HepG2 (cell line): ENCODE results near the gene PDIK1L. TPM values are rescaled to one million over a fixed set of nuclear protein-coding genes. Genes with fewer than 3 reads are reported as not detected.

Experiments
- DNMT1 ChIP-seq: sonication (generic); formaldehyde crosslinking; IDR thresholded peaks from 2 replicates; pipeline ENCODE4 v1.5.1; 2020; ENCODE audit warnings: mild to moderate bottlenecking, missing genetic modification reagents
- EP300 ChIP-seq, 3 experiments: sonication (generic) in 1 of 3; formaldehyde crosslinking in 1 of 3; IDR thresholded peaks; 2 replicates each; pipeline versions ENCODE4 v1.5.1 to v1.6.1; 2011 to 2020; ENCODE audit warnings: low read depth in 2 of 3, low read length in 2 of 3, borderline replicate concordance in 1 of 3, improper control_type of control experiment in 1 of 3, mild to moderate bottlenecking in 1 of 3, missing genetic modification reagents in 1 of 3, moderate library complexity in 1 of 3
- PRPF4 ChIP-seq: fragments of 200-400 bp; formaldehyde crosslinking; IDR thresholded peaks from 2 replicates; pipeline ENCODE4 v1.6.1; 2016; ENCODE audit warnings: low read length, low read depth; ENCODE audit not compliant: poor library complexity, severe bottlenecking
- ZNF138 ChIP-seq: sonication (generic); formaldehyde crosslinking; IDR thresholded peaks from 2 replicates; pipeline ENCODE4 v1.5.0; 2020; ENCODE audit warnings: mild to moderate bottlenecking, low read depth, missing genetic modification reagents
- ZNF660 ChIP-seq: sonication (generic); formaldehyde crosslinking; IDR thresholded peaks from 2 replicates; pipeline ENCODE4 v1.5.1; 2020; ENCODE audit warnings: mild to moderate bottlenecking, low read depth, missing genetic modification reagents, borderline replicate concordance
- polyA plus RNA-seq, 8 experiments: library from polyadenylated mRNA; depleted of rRNA in 3 of 8; stranded (reverse) in 7 of 8; unstranded in 1 of 8; fragments of >200 nt; fragmentation: Illumina TruSeq in 4 of 8; extraction: Trizol in 4 of 8; gene quantifications; 2 replicates each; pipeline versions ENCODE4 v1.2.1 to v1.2.3, GENCODE V29; 2011 to 2016; ENCODE audit warnings: low read depth in 4 of 8, missing spikeins in 1 of 8, mixed read lengths in 1 of 8; ENCODE audit not compliant: insufficient read depth in 1 of 8
- total RNA-seq, 5 experiments: library from RNA; depleted of rRNA; stranded (reverse); fragments of >200 nt; fragmentation: Illumina TruSeq; extraction: Trizol; gene quantifications; 2 replicates each; pipeline ENCODE4 v1.2.3, GENCODE V29; 2016; ENCODE audit warnings: low read depth in 1 of 5
- TF ChIP-seq, protein P1 (sequence below): sonication (generic); formaldehyde crosslinking; IDR thresholded peaks from 2 replicates; pipeline ENCODE4 v1.5.0; 2020; ENCODE audit warnings: mild to moderate bottlenecking, missing genetic modification reagents
- TF ChIP-seq, protein P2 (sequence below): sonication (generic); formaldehyde crosslinking; IDR thresholded peaks from 2 replicates; pipeline ENCODE4 v1.8.0; 2022; ENCODE audit warnings: missing genetic modification reagents, mild to moderate bottlenecking, moderate library complexity, borderline replicate concordance

The PDIK1L gene
- total and polyA plus RNA-seq, 2 of the 13 experiments (the other 11 are each of a cell fraction or from before 2014, with no cell fraction given): 1.9 to 4.6 TPM

DNA sequence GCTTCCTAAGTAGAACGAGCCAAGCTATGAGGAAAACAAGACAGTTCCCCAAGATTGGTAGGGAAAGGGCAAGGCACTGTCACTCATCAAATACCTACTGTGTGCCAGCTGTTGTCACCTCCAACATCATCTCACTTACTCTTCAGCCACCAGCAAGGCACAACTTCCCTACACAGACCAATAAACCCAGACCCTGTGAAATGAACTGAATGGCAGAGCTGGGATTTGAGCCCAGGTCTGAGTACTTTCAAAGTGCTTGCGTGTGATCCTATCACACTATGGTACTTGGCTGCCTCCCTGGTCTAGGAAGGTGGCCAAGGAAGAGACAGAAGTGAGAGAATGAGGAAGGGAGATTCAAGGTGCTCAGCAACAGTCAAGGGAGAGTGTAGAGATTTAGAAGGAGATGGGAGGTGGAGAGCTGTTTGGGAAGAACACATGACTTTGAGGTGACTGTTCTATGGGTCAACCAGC is 27.5 kb upstream of the PDIK1L start (continued):
- no peak for TF ChIP-seq ZNF660 (CRISPR knock-in tag)
- TF ChIP-seq, protein P1, sequence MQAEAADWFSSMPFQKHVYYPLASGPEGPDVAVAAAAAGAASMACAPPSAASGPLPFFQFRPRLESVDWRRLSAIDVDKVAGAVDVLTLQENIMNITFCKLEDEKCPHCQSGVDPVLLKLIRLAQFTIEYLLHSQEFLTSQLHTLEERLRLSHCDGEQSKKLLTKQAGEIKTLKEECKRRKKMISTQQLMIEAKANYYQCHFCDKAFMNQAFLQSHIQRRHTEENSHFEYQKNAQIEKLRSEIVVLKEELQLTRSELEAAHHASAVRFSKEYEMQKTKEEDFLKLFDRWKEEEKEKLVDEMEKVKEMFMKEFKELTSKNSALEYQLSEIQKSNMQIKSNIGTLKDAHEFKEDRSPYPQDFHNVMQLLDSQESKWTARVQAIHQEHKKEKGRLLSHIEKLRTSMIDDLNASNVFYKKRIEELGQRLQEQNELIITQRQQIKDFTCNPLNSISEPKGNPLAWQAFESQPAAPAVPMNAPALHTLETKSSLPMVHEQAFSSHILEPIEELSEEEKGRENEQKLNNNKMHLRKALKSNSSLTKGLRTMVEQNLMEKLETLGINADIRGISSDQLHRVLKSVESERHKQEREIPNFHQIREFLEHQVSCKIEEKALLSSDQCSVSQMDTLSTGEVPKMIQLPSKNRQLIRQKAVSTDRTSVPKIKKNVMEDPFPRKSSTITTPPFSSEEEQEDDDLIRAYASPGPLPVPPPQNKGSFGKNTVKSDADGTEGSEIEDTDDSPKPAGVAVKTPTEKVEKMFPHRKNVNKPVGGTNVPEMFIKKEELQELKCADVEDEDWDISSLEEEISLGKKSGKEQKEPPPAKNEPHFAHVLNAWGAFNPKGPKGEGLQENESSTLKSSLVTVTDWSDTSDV (CRISPR knock-in tag): no peak
- TF ChIP-seq, protein P2, sequence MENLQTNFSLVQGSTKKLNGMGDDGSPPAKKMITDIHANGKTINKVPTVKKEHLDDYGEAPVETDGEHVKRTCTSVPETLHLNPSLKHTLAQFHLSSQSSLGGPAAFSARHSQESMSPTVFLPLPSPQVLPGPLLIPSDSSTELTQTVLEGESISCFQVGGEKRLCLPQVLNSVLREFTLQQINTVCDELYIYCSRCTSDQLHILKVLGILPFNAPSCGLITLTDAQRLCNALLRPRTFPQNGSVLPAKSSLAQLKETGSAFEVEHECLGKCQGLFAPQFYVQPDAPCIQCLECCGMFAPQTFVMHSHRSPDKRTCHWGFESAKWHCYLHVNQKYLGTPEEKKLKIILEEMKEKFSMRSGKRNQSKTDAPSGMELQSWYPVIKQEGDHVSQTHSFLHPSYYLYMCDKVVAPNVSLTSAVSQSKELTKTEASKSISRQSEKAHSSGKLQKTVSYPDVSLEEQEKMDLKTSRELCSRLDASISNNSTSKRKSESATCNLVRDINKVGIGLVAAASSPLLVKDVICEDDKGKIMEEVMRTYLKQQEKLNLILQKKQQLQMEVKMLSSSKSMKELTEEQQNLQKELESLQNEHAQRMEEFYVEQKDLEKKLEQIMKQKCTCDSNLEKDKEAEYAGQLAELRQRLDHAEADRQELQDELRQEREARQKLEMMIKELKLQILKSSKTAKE (CRISPR knock-in tag): no peak
- TF ChIP-seq DNMT1 (CRISPR knock-in tag): no peak
- no peak for TF ChIP-seq ZNF138 (CRISPR knock-in tag)
- no peak for TF ChIP-seq EP300 (IDR thresholded peaks at IDR 0.05; ENCODE audit: low read depth in 2 of 2, low read length in 2 of 2)
- no peak for TF ChIP-seq EP300 (CRISPR knock-in tag; IDR thresholded peaks at IDR 0.05; ENCODE audit: borderline replicate concordance)
- TF ChIP-seq PRPF4: no peak
